H9 (cell line): ENCODE results near the gene ABCA7. TPM values are rescaled to one million over a fixed set of nuclear protein-coding genes. Genes with fewer than 3 reads are reported as not detected.

Source experiments
- DNase-seq: peaks from one replicate; pipeline ENCODE4 v3.0.0-alpha.2; 2017
- H2AFZ ChIP-seq: one replicate; pipeline ENCODE4 v1.6.1; 2013; ENCODE audit warnings: mild to moderate bottlenecking, low read length, control low read depth, moderate library complexity
- H2AK5ac ChIP-seq: 2 replicates; pipeline ENCODE4 v1.6.1; 2013; ENCODE audit warnings: low read length, control low read depth, mixed read lengths; ENCODE audit not compliant: insufficient read length
- H2BK120ac ChIP-seq: one replicate; pipeline ENCODE4 v1.6.1; 2013; ENCODE audit warnings: low read depth, mild to moderate bottlenecking, low read length, control low read depth, inconsistent platforms; ENCODE audit not compliant: poor library complexity, severe bottlenecking
- H2BK12ac ChIP-seq: 2 replicates; pipeline ENCODE4 v1.6.1; 2013; ENCODE audit warnings: low read length, control low read depth, mixed read lengths, low read depth; ENCODE audit not compliant: insufficient read length
- H2BK15ac ChIP-seq: 2 replicates; pipeline ENCODE4 v1.6.1; 2013; ENCODE audit warnings: low read depth, low read length, control low read depth
- H2BK20ac ChIP-seq: one replicate; pipeline ENCODE4 v1.6.1; 2013; ENCODE audit warnings: low read depth, mild to moderate bottlenecking, low read length, control low read depth, inconsistent platforms; ENCODE audit not compliant: poor library complexity, severe bottlenecking
- H2BK5ac ChIP-seq: 2 replicates; pipeline ENCODE4 v1.6.1; 2013; ENCODE audit warnings: low read length, control low read depth, mixed read lengths; ENCODE audit not compliant: insufficient read length
- H3K14ac ChIP-seq: 2 replicates; pipeline ENCODE4 v1.6.1; 2013; ENCODE audit warnings: low read length, control low read depth; ENCODE audit not compliant: insufficient read depth
- H3K18ac ChIP-seq: 2 replicates; pipeline ENCODE4 v1.6.1; 2013; ENCODE audit warnings: low read depth, mild to moderate bottlenecking, mixed read lengths, low read length, control low read depth; ENCODE audit not compliant: insufficient read length
- H3K23ac ChIP-seq: 2 replicates; pipeline ENCODE4 v1.6.1; 2013; ENCODE audit warnings: low read length, control low read depth, mixed read lengths, low read depth; ENCODE audit not compliant: insufficient read length
- H3K23me2 ChIP-seq: 2 replicates; pipeline ENCODE4 v1.6.1; 2013; ENCODE audit warnings: low read depth, mild to moderate bottlenecking, mixed read lengths, low read length, control low read depth; ENCODE audit not compliant: insufficient read length, poor library complexity, severe bottlenecking
- H3K27ac ChIP-seq: 2 replicates; pipeline ENCODE4 v1.5.1; 2013; ENCODE audit warnings: low read length, control low read depth, mixed read lengths, low read depth; ENCODE audit not compliant: insufficient read length
- H3K27me3 ChIP-seq: 2 replicates; pipeline ENCODE4 v1.6.1; 2013; ENCODE audit warnings: low read length, control low read depth, inconsistent platforms; ENCODE audit not compliant: insufficient read depth
- H3K4ac ChIP-seq: 2 replicates; pipeline ENCODE4 v1.6.1; 2013; ENCODE audit warnings: low read depth, mild to moderate bottlenecking, control low read depth, inconsistent platforms, low read length, moderate library complexity
- H3K4me1 ChIP-seq: 2 replicates; pipeline ENCODE4 v1.6.1; 2013; ENCODE audit warnings: low read length, control low read depth, inconsistent platforms; ENCODE audit not compliant: insufficient read depth
- H3K4me2 ChIP-seq: 2 replicates; pipeline ENCODE4 v1.6.1; 2013; ENCODE audit warnings: low read length, control low read depth, mixed read lengths; ENCODE audit not compliant: insufficient read length, insufficient read depth
- H3K56ac ChIP-seq: 2 replicates; pipeline ENCODE4 v1.6.1; 2013; ENCODE audit warnings: low read depth, mild to moderate bottlenecking, mixed read lengths, low read length, control low read depth; ENCODE audit not compliant: insufficient read length
- H3K79me1 ChIP-seq: 2 replicates; pipeline ENCODE4 v1.6.1; 2013; ENCODE audit warnings: low read depth, mild to moderate bottlenecking, moderate library complexity, low read length, control low read depth, inconsistent platforms; ENCODE audit not compliant: insufficient read depth, poor library complexity, severe bottlenecking
- H3K79me2 ChIP-seq: 2 replicates; pipeline ENCODE4 v1.6.1; 2013; ENCODE audit warnings: low read length, control low read depth, inconsistent platforms; ENCODE audit not compliant: insufficient read depth
- H3K9ac ChIP-seq: 2 replicates; pipeline ENCODE4 v1.6.1; 2013; ENCODE audit warnings: low read length, control low read depth, mixed read lengths; ENCODE audit not compliant: insufficient read length; ENCODE audit errors: extremely low read depth
- H3K9me3 ChIP-seq: one replicate; pipeline ENCODE4 v1.6.1; 2013; ENCODE audit warnings: low read depth, low read length, inconsistent platforms; ENCODE audit not compliant: control insufficient read depth
- H3T11ph ChIP-seq: one replicate; pipeline ENCODE4 v1.6.1; 2013; ENCODE audit warnings: mild to moderate bottlenecking, low read length, control low read depth, inconsistent platforms
- H4K20me1 ChIP-seq: one replicate; pipeline ENCODE4 v1.6.1; 2013; ENCODE audit not compliant: control insufficient read depth, insufficient read length, insufficient read depth
- H4K5ac ChIP-seq: 2 replicates; pipeline ENCODE4 v1.6.1; 2013; ENCODE audit warnings: low read depth, mild to moderate bottlenecking, mixed read lengths, low read length, control low read depth; ENCODE audit not compliant: insufficient read length
- H4K8ac ChIP-seq: replicated peaks from 2 replicates; pipeline ENCODE4 v1.6.1; 2013; ENCODE audit warnings: low read length, control low read depth, mixed read lengths, low read depth; ENCODE audit not compliant: insufficient read length
- H4K91ac ChIP-seq: 2 replicates; pipeline ENCODE4 v1.6.1; 2013; ENCODE audit warnings: low read depth, mild to moderate bottlenecking, moderate library complexity, mixed read lengths, low read length, control low read depth; ENCODE audit not compliant: insufficient read length
- H3K27ac Mint-ChIP-seq, 3 experiments: 2 replicates in 2 of 3; 3 replicates in 1 of 3; pipeline ENCODE4 v1.8.0; 2020 to 2021; ENCODE audit warnings: mixed read lengths in 3 of 3, mild to moderate bottlenecking in 1 of 3, moderate library complexity in 1 of 3
- H3K27me3 Mint-ChIP-seq: 2 replicates; pipeline ENCODE4 v1.8.0; 2021; ENCODE audit warnings: low read depth, mild to moderate bottlenecking, moderate library complexity, mixed read lengths
- H3K36me3 Mint-ChIP-seq, 3 experiments: 2 replicates in 2 of 3; 3 replicates in 1 of 3; pipeline ENCODE4 v1.8.0; 2020 to 2021; ENCODE audit warnings: low read depth in 3 of 3, mixed read lengths in 3 of 3; ENCODE audit not compliant: insufficient read depth in 1 of 3
- H3K4me1 Mint-ChIP-seq, 2 experiments: 2 replicates each; pipeline ENCODE4 v1.8.0; 2020; ENCODE audit warnings: mixed read lengths in 2 of 2
- H3K4me3 Mint-ChIP-seq, 2 experiments: 2 replicates in 1 of 2; 3 replicates in 1 of 2; pipeline ENCODE4 v1.8.0; 2020 to 2021; ENCODE audit warnings: mild to moderate bottlenecking in 2 of 2, mixed read lengths in 2 of 2, moderate library complexity in 1 of 2
- H3K9me3 Mint-ChIP-seq, 2 experiments: 2 replicates in 1 of 2; 3 replicates in 1 of 2; pipeline ENCODE4 v1.8.0; 2020; ENCODE audit warnings: mild to moderate bottlenecking in 2 of 2, mixed read lengths in 2 of 2, moderate library complexity in 1 of 2
- WGBS: extraction: QIAGEN DNeasy Blood & Tissue Kit; methylation state at CpG from one replicate; pipeline ENCODE4 v1.1.7; 2013; ENCODE audit warnings: missing lambda C conversion rate, low lambda C conversion rate, mixed read lengths; ENCODE audit not compliant: insufficient read length; ENCODE audit errors: extremely low coverage; 5-methylcytosine and 5-hydroxymethylcytosine counted together
- total RNA-seq: library from RNA; stranded (reverse); gene quantifications from 2 replicates; pipeline ENCODE4 v1.2.1, GENCODE V29; 2021
- TF ChIP-seq, protein P1 (sequence below): fragments of 200-600 bp; sonication (generic); conservative IDR thresholded peaks from 3 replicates; pipeline ENCODE4 v1.8.0; 2021; ENCODE audit warnings: antibody characterized with exemption, mild to moderate bottlenecking

Gene ABCA7
- total RNA-seq, 1 experiment from 2014 or later = 34.6 TPM

DNA sequence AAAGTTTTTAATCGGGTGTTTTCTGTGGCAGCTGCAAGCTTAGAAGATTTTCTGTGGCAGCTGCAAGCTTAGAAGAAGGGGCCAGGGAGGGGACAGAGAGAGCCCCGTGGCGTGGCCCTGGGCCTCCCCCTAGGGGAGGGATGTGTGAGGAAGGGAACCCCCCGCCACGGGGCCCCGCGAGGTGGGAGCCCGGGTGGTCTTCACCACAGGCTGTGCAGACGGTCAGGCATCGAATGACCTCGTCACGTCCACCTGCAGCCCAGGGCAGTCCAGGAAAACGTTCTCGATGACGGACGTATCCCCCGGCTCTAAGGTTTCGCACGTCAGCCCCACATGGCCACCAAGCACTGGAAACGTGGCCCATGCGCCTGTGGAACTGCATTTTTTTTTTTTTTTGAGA lies 46.7 kb downstream of the ABCA7 start:
- no peaks in the 10 kb centered on the region; the same call in 1 of the 2 replicates for H3K27me3 Mint-ChIP-seq
- Histone ChIP-seq H2BK12ac (no peak overlapping the region), H3K18ac (no peak overlapping the region), H3K4me2 (no peak overlapping the region), H2BK15ac (no peak overlapping the region), H3K79me1 (no peaks in the 10 kb centered on the region), H3K27ac (no peak overlapping the region), H2BK120ac (no peak overlapping the region), H3K4ac (no peak overlapping the region), H2AFZ (no peak overlapping the region), H3K79me2 (no peaks in the 10 kb centered on the region), H2AK5ac (no peak overlapping the region), H3K27me3 (no peaks in the 10 kb centered on the region), H4K5ac (no peak overlapping the region), H4K8ac (no peak overlapping the region), H3K23me2 (no peaks in the 10 kb centered on the region), H3K23ac (no peak overlapping the region), H4K91ac (no peak overlapping the region), H4K20me1 (no peaks in the 10 kb centered on the region), H3K14ac (no peak overlapping the region), H2BK20ac (no peak overlapping the region), H3K9me3 (no peaks in the 10 kb centered on the region), H3K4me1 (no peaks in the 10 kb centered on the region), H3K56ac (no peak overlapping the region), H3T11ph (no peak overlapping the region), H3K9ac (no peak overlapping the region), H2BK5ac (no peak overlapping the region)
- H3K36me3 Mint-ChIP-seq = peaks cover 17 to 41% (median 38%) of the 10 kb centered on the region in 3 experiments; a peak in 6 of 7 replicates
- H3K9me3 Mint-ChIP-seq = no peaks in the 10 kb centered on the region
- peaks cover 2 to 3% of the 10 kb centered on the region in 2 experiments; a peak in 2 of 4 replicates for H3K4me1 Mint-ChIP-seq
- H3K4me3 Mint-ChIP-seq = no peak overlapping the region
- DNase-seq = no peak
- WGBS = no CpG with 5 or more reads among the region's 21 CpGs
- TF ChIP-seq, protein P1, sequence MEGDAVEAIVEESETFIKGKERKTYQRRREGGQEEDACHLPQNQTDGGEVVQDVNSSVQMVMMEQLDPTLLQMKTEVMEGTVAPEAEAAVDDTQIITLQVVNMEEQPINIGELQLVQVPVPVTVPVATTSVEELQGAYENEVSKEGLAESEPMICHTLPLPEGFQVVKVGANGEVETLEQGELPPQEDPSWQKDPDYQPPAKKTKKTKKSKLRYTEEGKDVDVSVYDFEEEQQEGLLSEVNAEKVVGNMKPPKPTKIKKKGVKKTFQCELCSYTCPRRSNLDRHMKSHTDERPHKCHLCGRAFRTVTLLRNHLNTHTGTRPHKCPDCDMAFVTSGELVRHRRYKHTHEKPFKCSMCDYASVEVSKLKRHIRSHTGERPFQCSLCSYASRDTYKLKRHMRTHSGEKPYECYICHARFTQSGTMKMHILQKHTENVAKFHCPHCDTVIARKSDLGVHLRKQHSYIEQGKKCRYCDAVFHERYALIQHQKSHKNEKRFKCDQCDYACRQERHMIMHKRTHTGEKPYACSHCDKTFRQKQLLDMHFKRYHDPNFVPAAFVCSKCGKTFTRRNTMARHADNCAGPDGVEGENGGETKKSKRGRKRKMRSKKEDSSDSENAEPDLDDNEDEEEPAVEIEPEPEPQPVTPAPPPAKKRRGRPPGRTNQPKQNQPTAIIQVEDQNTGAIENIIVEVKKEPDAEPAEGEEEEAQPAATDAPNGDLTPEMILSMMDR = no peak
- no peak overlapping the region for H3K27ac Mint-ChIP-seq
